Rectal smooth muscle tissue (tissue), 1 donor: ENCODE data around the gene IGHMBP2.

Experiments used
- H3K27ac ChIP-seq: one replicate; pipeline ENCODE4 v1.7.0; 2013; ENCODE audit warnings: low read depth, low read length, inconsistent platforms
- H3K27me3 ChIP-seq: one replicate; pipeline ENCODE4 v1.7.0; 2013; ENCODE audit warnings: low read length; ENCODE audit not compliant: control insufficient read depth, insufficient read depth
- H3K36me3 ChIP-seq: one replicate; pipeline ENCODE4 v1.7.0; 2013; ENCODE audit warnings: low read length; ENCODE audit not compliant: control insufficient read depth, insufficient read depth
- H3K4me1 ChIP-seq: one replicate; pipeline ENCODE4 v1.7.0; 2013; ENCODE audit warnings: low read length; ENCODE audit not compliant: control insufficient read depth, insufficient read depth
- H3K4me3 ChIP-seq: one replicate; pipeline ENCODE4 v1.7.0; 2013; ENCODE audit warnings: low read length
- H3K9ac ChIP-seq: one replicate; pipeline ENCODE4 v1.7.0; 2013; ENCODE audit warnings: low read length

IGHMBP2 gene

GRCh38 chr11:68954836-68955606 lies 51.3 kb downstream of the IGHMBP2 start:
- no peaks in the 10 kb centered on the region for H3K36me3 ChIP-seq
- H3K4me3 ChIP-seq, result peak overlapping the region; percentile 44
- H3K9ac ChIP-seq, result no peak overlapping the region
- H3K27ac ChIP-seq, result peak overlapping the region; percentile 90
- H3K4me1 ChIP-seq, result peaks cover 15% of the 10 kb centered on the region
- H3K27me3 ChIP-seq, result no peaks in the 10 kb centered on the region

- Histone ChIP-seq H3K4me3 (peak overlapping the region; percentile 44), H3K36me3 (no peaks in the 10 kb centered on the region), H3K27me3 (no peaks in the 10 kb centered on the region), H3K4me1 (peaks cover 15% of the 10 kb centered on the region), H3K9ac (no peak overlapping the region), H3K27ac (peak overlapping the region; percentile 90)
These were observed 51.9 kb downstream of the IGHMBP2 start for GRCh38 chr11:68955607-68955958.

DNA sequence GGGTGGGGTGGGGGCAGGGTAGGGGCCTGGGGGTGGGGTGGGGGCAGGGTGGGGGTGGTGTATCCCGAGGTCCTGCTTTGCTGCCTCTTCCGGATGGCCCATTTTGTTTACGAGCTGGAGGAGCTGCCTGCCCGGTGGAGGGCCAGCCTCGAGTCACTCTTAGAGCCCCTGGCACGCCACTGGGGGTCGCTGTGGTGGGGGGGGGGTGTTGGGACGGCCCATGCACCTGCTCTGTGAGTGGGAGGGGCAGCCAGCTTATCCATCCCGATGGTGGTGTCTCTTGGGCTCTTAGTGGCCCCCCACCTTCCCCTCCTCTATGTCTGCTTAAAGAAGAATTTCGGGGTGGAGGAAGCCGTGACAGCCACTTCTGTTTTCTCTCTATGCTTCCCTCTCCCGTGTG lies 52.5 kb downstream of the IGHMBP2 start:
- Histone ChIP-seq H3K9ac (no peak overlapping the region), H3K36me3 (no peaks in the 10 kb centered on the region), H3K4me1 (peaks cover 15% of the 10 kb centered on the region), H3K27me3 (no peaks in the 10 kb centered on the region), H3K27ac (peak overlapping the region; percentile 86), H3K4me3 (no peak overlapping the region)

DNA sequence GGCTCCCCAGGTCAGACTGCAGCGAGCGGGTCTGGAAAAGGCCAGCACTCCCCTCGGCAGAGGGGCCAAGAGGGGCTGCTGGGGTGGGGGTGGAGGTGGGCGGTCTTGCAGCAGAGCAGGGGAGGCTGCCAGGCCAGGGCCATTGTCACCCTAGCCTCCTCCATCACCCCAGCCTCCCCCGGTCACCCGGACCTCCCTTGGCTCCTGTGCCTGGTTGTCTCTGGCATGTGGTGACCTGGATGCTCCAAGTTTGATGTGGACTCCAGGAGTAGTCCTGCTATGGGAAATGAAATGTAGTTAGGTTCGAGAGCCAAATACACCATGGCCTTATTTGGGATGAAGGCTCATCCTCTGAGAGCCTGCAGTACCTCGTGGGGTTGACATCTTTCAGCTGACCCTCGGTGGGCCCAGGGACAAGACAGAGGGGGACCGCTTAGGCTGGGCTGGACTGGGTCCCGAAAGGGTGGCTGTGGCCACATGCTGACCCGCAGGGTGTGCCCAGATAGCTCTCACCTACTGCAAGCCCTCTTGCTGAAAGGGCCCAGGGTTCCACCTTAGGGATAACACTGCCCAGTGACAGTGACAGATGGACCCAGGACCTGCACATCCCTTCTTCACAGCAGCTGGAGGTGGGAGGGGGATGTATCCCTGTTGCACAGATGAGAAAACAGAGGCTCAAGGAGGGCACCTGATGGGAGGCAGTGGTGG lies 53.0 kb downstream of the IGHMBP2 start:
- Histone ChIP-seq H3K27me3 (no peaks in the 10 kb centered on the region), H3K27ac (peak overlapping the region; percentile 86), H3K9ac (no peak overlapping the region), H3K4me1 (peaks cover 15% of the 10 kb centered on the region), H3K36me3 (no peaks in the 10 kb centered on the region), H3K4me3 (no peak overlapping the region)

- Histone ChIP-seq H3K4me1 (peaks cover 15% of the 10 kb centered on the region), H3K9ac (no peak overlapping the region), H3K36me3 (no peaks in the 10 kb centered on the region), H3K27me3 (no peaks in the 10 kb centered on the region), H3K27ac (no peak overlapping the region), H3K4me3 (no peak overlapping the region)
These were observed 54.5 kb downstream of the IGHMBP2 start for GRCh38 chr11:68958211-68958610.

GRCh38 chr11:68959465-68960293 lies 56.0 kb downstream of the IGHMBP2 start:
- Histone ChIP-seq H3K4me1 (peaks cover 14% of the 10 kb centered on the region), H3K27ac (no peak overlapping the region), H3K9ac (no peak overlapping the region), H3K36me3 (no peaks in the 10 kb centered on the region), H3K27me3 (no peaks in the 10 kb centered on the region), H3K4me3 (no peak overlapping the region)

GRCh38 chr11:68960294-68961071 lies 56.8 kb downstream of the IGHMBP2 start:
- Histone ChIP-seq H3K9ac (no peak overlapping the region), H3K27me3 (no peaks in the 10 kb centered on the region), H3K27ac (no peak overlapping the region), H3K4me3 (no peak overlapping the region), H3K4me1 (peaks cover 6% of the 10 kb centered on the region), H3K36me3 (no peaks in the 10 kb centered on the region)

DNA sequence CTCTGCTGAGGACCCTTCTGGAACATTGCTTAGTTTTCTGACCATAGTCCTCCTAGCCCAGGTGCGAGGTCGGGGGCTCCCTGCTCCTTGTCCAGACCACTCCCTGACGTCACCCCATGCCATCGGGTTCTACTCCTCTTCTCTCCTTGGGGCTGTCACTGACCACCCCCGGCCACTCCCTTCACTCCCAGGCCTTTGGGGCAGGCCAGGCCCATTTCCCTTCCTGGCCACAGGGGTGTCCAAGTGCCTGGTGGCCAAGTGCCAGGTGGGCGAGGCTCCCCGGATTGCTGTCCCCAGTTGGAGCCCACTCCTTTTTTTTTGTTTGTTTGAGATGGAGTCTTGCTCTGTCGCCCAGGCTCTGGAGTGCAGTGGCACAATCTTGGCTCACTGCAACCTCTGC lies 57.6 kb downstream of the IGHMBP2 start:
- H3K36me3 ChIP-seq, result no peaks in the 10 kb centered on the region
- H3K27me3 ChIP-seq, result no peaks in the 10 kb centered on the region
- no peak overlapping the region for H3K4me3 ChIP-seq
- H3K27ac ChIP-seq, result no peak overlapping the region
- peaks cover 4% of the 10 kb centered on the region for H3K4me1 ChIP-seq
- no peak overlapping the region for H3K9ac ChIP-seq

DNA sequence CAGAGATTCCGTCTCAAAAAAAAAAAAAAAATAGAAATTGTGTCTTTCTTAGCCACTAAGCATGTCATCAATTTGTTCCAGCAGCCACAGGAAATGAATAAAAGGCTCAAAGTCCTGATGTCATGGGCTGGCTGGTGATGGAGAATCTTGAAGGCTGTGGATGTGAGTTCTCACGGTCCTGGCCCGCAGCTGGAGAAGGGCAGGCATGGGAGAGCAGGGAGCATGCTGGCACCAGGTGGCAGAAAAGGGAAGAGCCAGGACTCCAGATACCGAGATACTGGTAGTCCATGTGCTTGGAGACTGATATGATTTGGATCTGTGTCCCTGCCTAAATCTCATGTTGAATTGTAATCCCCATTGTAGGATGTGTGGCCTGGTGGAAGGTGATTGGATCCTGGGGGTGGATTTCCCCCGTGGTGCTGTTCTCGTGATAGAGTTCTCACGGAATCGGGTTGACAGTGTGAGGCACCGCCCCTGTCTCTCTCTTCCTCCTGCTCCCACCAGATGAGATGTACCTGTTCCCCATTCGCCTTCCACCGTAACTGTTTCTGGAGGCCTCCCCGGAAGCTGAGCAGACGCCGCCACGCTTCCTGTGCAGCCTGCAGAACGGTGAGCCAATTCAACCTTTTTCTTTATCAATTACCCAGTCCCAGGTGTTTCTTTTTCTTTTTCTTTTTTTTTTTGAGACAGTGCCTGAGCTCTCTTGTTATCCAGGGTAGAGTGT lies 59.0 kb downstream of the IGHMBP2 start:
- H3K36me3 ChIP-seq, result no peaks in the 10 kb centered on the region
- no peak overlapping the region for H3K4me3 ChIP-seq
- H3K9ac ChIP-seq, result no peak overlapping the region
- H3K4me1 ChIP-seq, result no peaks in the 10 kb centered on the region
- no peak overlapping the region for H3K27ac ChIP-seq
- no peaks in the 10 kb centered on the region for H3K27me3 ChIP-seq

GRCh38 chr11:68963779-68964178 lies 60.1 kb downstream of the IGHMBP2 start:
- Histone ChIP-seq H3K36me3 (no peaks in the 10 kb centered on the region), H3K27me3 (no peaks in the 10 kb centered on the region), H3K4me1 (no peaks in the 10 kb centered on the region), H3K9ac (no peak overlapping the region), H3K4me3 (no peak overlapping the region), H3K27ac (no peak overlapping the region)

GRCh38 chr11:68965901-68966853 lies 62.5 kb downstream of the IGHMBP2 start:
- H3K36me3 ChIP-seq, result no peaks in the 10 kb centered on the region
- H3K4me3 ChIP-seq, result no peak overlapping the region
- no peaks in the 10 kb centered on the region for H3K4me1 ChIP-seq
- H3K9ac ChIP-seq, result no peak overlapping the region
- no peaks in the 10 kb centered on the region for H3K27me3 ChIP-seq
- no peak overlapping the region for H3K27ac ChIP-seq
